ENCODE results near the gene TTC12.

TTC12 gene

GRCh38 chr11:113332023-113332422 is 17.6 kb downstream of the TTC12 start:
- no peak overlapping the region for H3K4me3 ChIP-seq (ENCODE audit: low read depth, low read length)
- TF ChIP-seq CTCF (IDR thresholded peaks at IDR 0.05; ENCODE audit: low read depth, low read length, missing control alignments) = no peak
- no peak for DNase-seq (ENCODE audit: low read depth)
- in situ Hi-C loops (cut with HindIII; ENCODE audit: low sequenced_read_pairs) = loop anchor here (5.0 to 25.0 kb wide), 2 partner anchors 85 to 180 kb away; no protein-coding TSS in a partner anchor

GRCh38 chr11:113332638-113333329 is 18.4 kb downstream of the TTC12 start:
- no peak overlapping the region for H3K4me3 ChIP-seq (ENCODE audit: low read depth, low read length)

GRCh38 chr11:113334183-113334582 is 19.8 kb downstream of the TTC12 start:
- no peak for TF ChIP-seq CTCF (IDR thresholded peaks at IDR 0.05; ENCODE audit: low read depth, low read length, missing control alignments)
- no peak for DNase-seq (ENCODE audit: low read depth)
- H3K4me3 ChIP-seq (ENCODE audit: low read depth, low read length) = no peak overlapping the region
- in situ Hi-C loops (cut with HindIII; ENCODE audit: low sequenced_read_pairs) = loop anchor here (5.0 to 25.0 kb wide), 2 partner anchors 83 to 178 kb away; no protein-coding TSS in a partner anchor

More at GRCh38 chr11:113332638-113333329, 18.4 kb downstream of the TTC12 start:
- no peak for TF ChIP-seq CTCF (IDR thresholded peaks at IDR 0.05; ENCODE audit: low read depth, low read length, missing control alignments)
- in situ Hi-C loops (cut with HindIII; ENCODE audit: low sequenced_read_pairs) = loop anchor here (5.0 to 25.0 kb wide), 2 partner anchors 85 to 180 kb away; no protein-coding TSS in a partner anchor
- no peak for DNase-seq (ENCODE audit: low read depth)

- no peak for DNase-seq (ENCODE audit: low read depth)
- H3K4me3 ChIP-seq (ENCODE audit: low read depth, low read length) = no peak overlapping the region
- in situ Hi-C loops (cut with HindIII; ENCODE audit: low sequenced_read_pairs) = loop anchor here (25.0 kb wide), 1 partner anchor 174 kb away; no protein-coding TSS in a partner anchor
- peak; percentile 7 for TF ChIP-seq CTCF (IDR thresholded peaks at IDR 0.05; ENCODE audit: low read depth, low read length, missing control alignments)
These were observed 24.3 kb downstream of the TTC12 start for GRCh38 chr11:113338730-113339129.

- no peak for TF ChIP-seq CTCF (IDR thresholded peaks at IDR 0.05; ENCODE audit: low read depth, low read length, missing control alignments)
- in situ Hi-C loops (cut with HindIII; ENCODE audit: low sequenced_read_pairs) = loop anchor here (25.0 kb wide), 1 partner anchor 172 kb away; no protein-coding TSS in a partner anchor
- no peak for DNase-seq (ENCODE audit: low read depth)
These were observed 25.7 kb downstream of the TTC12 start for GRCh38 chr11:113339929-113340589.

GRCh38 chr11:113341388-113342165 is 27.2 kb downstream of the TTC12 start:
- TF ChIP-seq CTCF (IDR thresholded peaks at IDR 0.05; ENCODE audit: low read depth, low read length, missing control alignments) = no peak
- in situ Hi-C loops (cut with HindIII; ENCODE audit: low sequenced_read_pairs) = loop anchor here (25.0 kb wide), 1 partner anchor 171 kb away; no protein-coding TSS in a partner anchor
- DNase-seq (ENCODE audit: low read depth) = no peak

More at GRCh38 chr11:113339929-113340589, 25.7 kb downstream of the TTC12 start:
- H3K4me3 ChIP-seq (ENCODE audit: low read depth, low read length) = no peak overlapping the region

More at GRCh38 chr11:113341388-113342165, 27.2 kb downstream of the TTC12 start:
- H3K4me3 ChIP-seq (ENCODE audit: low read depth, low read length) = no peak overlapping the region
